ENCODE results near the gene DAZ3.
"Not testable (repeated sequence)": the region's sequence is repeated elsewhere in the genome, so short reads cannot be mapped to it uniquely, and the experiment has no call there.

- TF ChIP-seq POLR2A, POLR2AphosphoS5 (IDR thresholded peaks at IDR 0.05; ENCODE audit: low read depth, low read length): not testable (repeated sequence)
Observed at GRCh38 chrY:24833619-24834018, 20.4 kb upstream of the DAZ3 start, which contains the start of gene DAZ4.

All from GM12892 (cell line).